GM12891 (cell line): ENCODE data around the gene AFF3.

Experiments used
- POLR2A ChIP-seq: IDR thresholded peaks from 2 replicates; pipeline ENCODE4 v1.6.1; 2011; ENCODE audit warnings: low read depth, low read length, control low read depth
- SPI1 ChIP-seq: IDR thresholded peaks from 2 replicates; pipeline ENCODE4 v1.6.1; 2011; ENCODE audit warnings: low read depth, low read length, control low read depth
- TAF1 ChIP-seq: IDR thresholded peaks from 2 replicates; pipeline ENCODE4 v1.6.1; 2011; ENCODE audit warnings: low read depth, low read length, control low read depth

GRCh38 chr2:100015849-100016248 is 126.5 kb downstream of the AFF3 start:
- TF ChIP-seq POLR2A: no peak
- TF ChIP-seq SPI1: no peak
- no peak for TF ChIP-seq TAF1
